ENCODE results near the gene C15orf39.
"Not testable (repeated sequence)": the region's sequence is repeated elsewhere in the genome, so short reads cannot be mapped to it uniquely, and the experiment has no call there.

Gene C15orf39

GRCh38 chr15:75232826-75233503 is 31.3 kb downstream of the C15orf39 start:
- FAIRE-seq, result no peak

- no peak for FAIRE-seq
Observed at GRCh38 chr15:75233504-75234190, 32.0 kb downstream of the C15orf39 start.

- no peak for FAIRE-seq
Observed at GRCh38 chr15:75234191-75234810, 32.6 kb downstream of the C15orf39 start.

GRCh38 chr15:75235051-75235673 is 33.5 kb downstream of the C15orf39 start:
- FAIRE-seq, result no peak

GRCh38 chr15:75235760-75236729 is 34.4 kb downstream of the C15orf39 start:
- no peak for FAIRE-seq

- FAIRE-seq, result no peak
Observed at GRCh38 chr15:75237316-75237982, 35.8 kb downstream of the C15orf39 start.

- FAIRE-seq, result no peak
Observed at GRCh38 chr15:75238150-75238549, 36.5 kb downstream of the C15orf39 start.

GRCh38 chr15:75245741-75246140 is 44.1 kb downstream of the C15orf39 start:
- not testable (repeated sequence) for FAIRE-seq

- FAIRE-seq, result not testable (repeated sequence)
Observed at GRCh38 chr15:75248991-75249390, 47.3 kb downstream of the C15orf39 start.

- no peak for FAIRE-seq
Observed at GRCh38 chr15:75249726-75250125, 48.0 kb downstream of the C15orf39 start.

- not testable (repeated sequence) for FAIRE-seq
Observed at GRCh38 chr15:75251343-75251742, 49.7 kb downstream of the C15orf39 start.

GRCh38 chr15:75252285-75252684 is 50.6 kb downstream of the C15orf39 start:
- not testable (repeated sequence) for FAIRE-seq

GRCh38 chr15:75258034-75258433 is 56.4 kb downstream of the C15orf39 start, which contains the start of gene GOLGA6C:
GOLGA6C (plus strand) TSS chr15:75258334; CDS start chr15:75258599, 265 bp downstream.
- not testable (repeated sequence) for FAIRE-seq

GRCh38 chr15:75258620-75259343 is 57.1 kb downstream of the C15orf39 start:
- not testable (repeated sequence) for FAIRE-seq

- not testable (repeated sequence) for FAIRE-seq
Observed at GRCh38 chr15:75259873-75260272, 58.2 kb downstream of the C15orf39 start.
